Measurements from ENCODE around the gene PCK1. TPM values are rescaled to one million over a fixed set of nuclear protein-coding genes. Genes with fewer than 3 reads are reported as not detected.

Gene PCK1
- total and polyA plus RNA-seq, 2 of the 13 experiments (the other 11 are each of a cell fraction or from before 2014, with no cell fraction given) = 6.5 to 12.6 TPM

DNA sequence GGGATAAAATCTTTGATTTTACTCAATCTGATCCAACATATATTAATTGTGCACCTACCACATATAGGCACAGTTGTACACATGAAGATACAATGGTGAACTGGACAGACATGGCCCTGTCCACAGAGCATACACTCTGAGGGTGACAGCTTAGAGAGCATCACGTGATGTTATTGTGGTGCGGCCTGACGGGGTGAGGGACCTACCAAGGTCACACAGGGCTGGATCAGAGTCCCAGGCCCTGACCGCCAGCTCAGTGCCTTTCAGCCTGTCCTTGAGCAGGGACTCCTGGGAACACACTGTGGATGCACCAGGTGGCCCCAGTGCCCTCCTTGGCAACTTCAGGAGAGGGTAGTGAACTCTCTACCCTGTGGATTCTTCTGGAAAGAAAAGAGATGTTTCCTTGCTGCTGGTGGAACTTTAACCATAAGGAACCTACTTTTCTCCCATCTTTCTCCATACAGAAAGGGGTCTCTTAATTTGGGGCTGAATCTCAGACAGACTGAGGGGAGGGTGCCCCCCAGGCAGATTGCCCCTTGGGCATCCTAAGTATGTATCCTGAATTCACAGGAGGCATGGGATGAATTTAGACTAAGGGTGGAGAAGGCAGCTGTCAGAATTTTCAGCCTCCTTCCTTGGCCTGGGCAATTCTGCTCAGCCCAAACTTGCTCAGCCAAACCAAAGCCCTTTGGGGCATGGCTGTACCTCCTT lies 26.5 kb downstream of the PCK1 start (continued):
- TF ChIP-seq, protein P1, sequence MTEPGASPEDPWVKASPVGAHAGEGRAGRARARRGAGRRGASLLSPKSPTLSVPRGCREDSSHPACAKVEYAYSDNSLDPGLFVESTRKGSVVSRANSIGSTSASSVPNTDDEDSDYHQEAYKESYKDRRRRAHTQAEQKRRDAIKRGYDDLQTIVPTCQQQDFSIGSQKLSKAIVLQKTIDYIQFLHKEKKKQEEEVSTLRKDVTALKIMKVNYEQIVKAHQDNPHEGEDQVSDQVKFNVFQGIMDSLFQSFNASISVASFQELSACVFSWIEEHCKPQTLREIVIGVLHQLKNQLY (CRISPR knock-in tag; IDR thresholded peaks at IDR 0.05) = peak; percentile 99
- TF ChIP-seq, protein P2, sequence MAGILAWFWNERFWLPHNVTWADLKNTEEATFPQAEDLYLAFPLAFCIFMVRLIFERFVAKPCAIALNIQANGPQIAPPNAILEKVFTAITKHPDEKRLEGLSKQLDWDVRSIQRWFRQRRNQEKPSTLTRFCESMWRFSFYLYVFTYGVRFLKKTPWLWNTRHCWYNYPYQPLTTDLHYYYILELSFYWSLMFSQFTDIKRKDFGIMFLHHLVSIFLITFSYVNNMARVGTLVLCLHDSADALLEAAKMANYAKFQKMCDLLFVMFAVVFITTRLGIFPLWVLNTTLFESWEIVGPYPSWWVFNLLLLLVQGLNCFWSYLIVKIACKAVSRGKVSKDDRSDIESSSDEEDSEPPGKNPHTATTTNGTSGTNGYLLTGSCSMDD (CRISPR knock-in tag; IDR thresholded peaks at IDR 0.05) = no peak
- TF ChIP-seq XRCC5 (optimal IDR thresholded peaks at IDR 0.05; ENCODE audit: low read length) (no peak), NCOA2 (CRISPR knock-in tag; IDR thresholded peaks at IDR 0.05) (peak; percentile 94), ZNF350 (CRISPR knock-in tag; IDR thresholded peaks at IDR 0.05; ENCODE audit: borderline replicate concordance, low read depth) (peak; percentile 89), SRY (CRISPR knock-in tag; IDR thresholded peaks at IDR 0.05) (peak; percentile 73; the same call in 1 of the 2 replicates), HMG20B (CRISPR knock-in tag; conservative IDR thresholded peaks at IDR 0.05) (0 out of 2 replicates have a peak, but pooled peaks have one; percentile 47), TAF15 (IDR thresholded peaks at IDR 0.05; ENCODE audit: low read depth, low read length, poor library complexity, severe bottlenecking) (no peak), ZNF776 (CRISPR knock-in tag; IDR thresholded peaks at IDR 0.05) (no peak), ZSCAN21 (CRISPR knock-in tag; IDR thresholded peaks at IDR 0.05; ENCODE audit: borderline replicate concordance) (peak; percentile 85; the same call in 1 of the 2 replicates), ZNF17 (CRISPR knock-in tag; IDR thresholded peaks at IDR 0.05) (no peak), ZFP36 (IDR thresholded peaks at IDR 0.05; ENCODE audit: borderline replicate concordance, low read depth, low read length, partially characterized antibody) (no peak), AGO1 (IDR thresholded peaks at IDR 0.05; ENCODE audit: low read depth, low read length, poor library complexity, severe bottlenecking) (no peak), SKI (IDR thresholded peaks at IDR 0.05; ENCODE audit: partially characterized antibody) (peak; percentile 89)
- TF ChIP-seq, protein P3, sequence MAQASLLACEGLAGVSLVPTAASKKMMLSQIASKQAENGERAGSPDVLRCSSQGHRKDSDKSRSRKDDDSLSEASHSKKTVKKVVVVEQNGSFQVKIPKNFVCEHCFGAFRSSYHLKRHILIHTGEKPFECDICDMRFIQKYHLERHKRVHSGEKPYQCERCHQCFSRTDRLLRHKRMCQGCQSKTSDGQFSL (CRISPR knock-in tag; IDR thresholded peaks at IDR 0.05) = no peak
- TF ChIP-seq, protein P4, sequence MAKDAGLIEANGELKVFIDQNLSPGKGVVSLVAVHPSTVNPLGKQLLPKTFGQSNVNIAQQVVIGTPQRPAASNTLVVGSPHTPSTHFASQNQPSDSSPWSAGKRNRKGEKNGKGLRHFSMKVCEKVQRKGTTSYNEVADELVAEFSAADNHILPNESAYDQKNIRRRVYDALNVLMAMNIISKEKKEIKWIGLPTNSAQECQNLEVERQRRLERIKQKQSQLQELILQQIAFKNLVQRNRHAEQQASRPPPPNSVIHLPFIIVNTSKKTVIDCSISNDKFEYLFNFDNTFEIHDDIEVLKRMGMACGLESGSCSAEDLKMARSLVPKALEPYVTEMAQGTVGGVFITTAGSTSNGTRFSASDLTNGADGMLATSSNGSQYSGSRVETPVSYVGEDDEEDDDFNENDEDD (CRISPR knock-in tag; IDR thresholded peaks at IDR 0.05; ENCODE audit: borderline replicate concordance) = peak; percentile 42; the same call in 1 of the 2 replicates
- TF ChIP-seq, protein P5, sequence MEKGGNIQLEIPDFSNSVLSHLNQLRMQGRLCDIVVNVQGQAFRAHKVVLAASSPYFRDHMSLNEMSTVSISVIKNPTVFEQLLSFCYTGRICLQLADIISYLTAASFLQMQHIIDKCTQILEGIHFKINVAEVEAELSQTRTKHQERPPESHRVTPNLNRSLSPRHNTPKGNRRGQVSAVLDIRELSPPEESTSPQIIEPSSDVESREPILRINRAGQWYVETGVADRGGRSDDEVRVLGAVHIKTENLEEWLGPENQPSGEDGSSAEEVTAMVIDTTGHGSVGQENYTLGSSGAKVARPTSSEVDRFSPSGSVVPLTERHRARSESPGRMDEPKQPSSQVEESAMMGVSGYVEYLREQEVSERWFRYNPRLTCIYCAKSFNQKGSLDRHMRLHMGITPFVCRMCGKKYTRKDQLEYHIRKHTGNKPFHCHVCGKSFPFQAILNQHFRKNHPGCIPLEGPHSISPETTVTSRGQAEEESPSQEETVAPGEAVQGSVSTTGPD (CRISPR knock-in tag; IDR thresholded peaks at IDR 0.05) = no peak
- TF ChIP-seq, protein P6, sequence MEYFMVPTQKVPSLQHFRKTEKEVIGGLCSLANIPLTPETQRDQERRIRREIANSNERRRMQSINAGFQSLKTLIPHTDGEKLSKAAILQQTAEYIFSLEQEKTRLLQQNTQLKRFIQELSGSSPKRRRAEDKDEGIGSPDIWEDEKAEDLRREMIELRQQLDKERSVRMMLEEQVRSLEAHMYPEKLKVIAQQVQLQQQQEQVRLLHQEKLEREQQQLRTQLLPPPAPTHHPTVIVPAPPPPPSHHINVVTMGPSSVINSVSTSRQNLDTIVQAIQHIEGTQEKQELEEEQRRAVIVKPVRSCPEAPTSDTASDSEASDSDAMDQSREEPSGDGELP (IDR thresholded peaks at IDR 0.05; ENCODE audit: borderline replicate concordance, low read depth) = peak; percentile 75; the same call in 1 of the 2 replicates
- TF ChIP-seq, protein P7, sequence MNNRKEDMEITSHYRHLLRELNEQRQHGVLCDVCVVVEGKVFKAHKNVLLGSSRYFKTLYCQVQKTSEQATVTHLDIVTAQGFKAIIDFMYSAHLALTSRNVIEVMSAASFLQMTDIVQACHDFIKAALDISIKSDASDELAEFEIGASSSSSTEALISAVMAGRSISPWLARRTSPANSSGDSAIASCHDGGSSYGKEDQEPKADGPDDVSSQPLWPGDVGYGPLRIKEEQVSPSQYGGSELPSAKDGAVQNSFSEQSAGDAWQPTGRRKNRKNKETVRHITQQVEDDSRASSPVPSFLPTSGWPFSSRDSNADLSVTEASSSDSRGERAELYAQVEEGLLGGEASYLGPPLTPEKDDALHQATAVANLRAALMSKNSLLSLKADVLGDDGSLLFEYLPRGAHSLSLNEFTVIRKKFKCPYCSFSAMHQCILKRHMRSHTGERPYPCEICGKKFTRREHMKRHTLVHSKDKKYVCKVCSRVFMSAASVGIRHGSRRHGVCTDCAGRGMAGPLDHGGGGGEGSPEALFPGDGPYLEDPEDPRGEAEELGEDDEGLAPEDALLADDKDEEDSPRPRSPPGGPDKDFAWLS (CRISPR knock-in tag; IDR thresholded peaks at IDR 0.05; ENCODE audit: borderline replicate concordance) = no peak
- TF ChIP-seq, protein P8, sequence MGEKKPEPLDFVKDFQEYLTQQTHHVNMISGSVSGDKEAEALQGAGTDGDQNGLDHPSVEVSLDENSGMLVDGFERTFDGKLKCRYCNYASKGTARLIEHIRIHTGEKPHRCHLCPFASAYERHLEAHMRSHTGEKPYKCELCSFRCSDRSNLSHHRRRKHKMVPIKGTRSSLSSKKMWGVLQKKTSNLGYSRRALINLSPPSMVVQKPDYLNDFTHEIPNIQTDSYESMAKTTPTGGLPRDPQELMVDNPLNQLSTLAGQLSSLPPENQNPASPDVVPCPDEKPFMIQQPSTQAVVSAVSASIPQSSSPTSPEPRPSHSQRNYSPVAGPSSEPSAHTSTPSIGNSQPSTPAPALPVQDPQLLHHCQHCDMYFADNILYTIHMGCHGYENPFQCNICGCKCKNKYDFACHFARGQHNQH (CRISPR knock-in tag; IDR thresholded peaks at IDR 0.05) = peak; percentile 95; the same call in 1 of the 2 replicates
